Mesenchymal stem cell (in vitro differentiated cells and primary cell): ENCODE data around the gene KCTD12.
"Not testable (repeated sequence)": the region's sequence is repeated elsewhere in the genome, so short reads cannot be mapped to it uniquely, and the experiment has no call there.

ENCODE experiments used
- DNase-seq: peaks from one replicate; pipeline ENCODE4 v3.0.0-alpha.2; 2013
- H2AFZ ChIP-seq: one replicate; pipeline ENCODE4 v1.6.1; 2013; ENCODE audit warnings: low read depth, mild to moderate bottlenecking, control low read depth, inconsistent platforms, low read length, moderate library complexity
- H2AK5ac ChIP-seq: 2 replicates; pipeline ENCODE4 v1.6.1; 2013; ENCODE audit warnings: low read length, moderate library complexity, mild to moderate bottlenecking, inconsistent platforms; ENCODE audit not compliant: severe bottlenecking
- H2BK120ac ChIP-seq: one replicate; pipeline ENCODE4 v1.6.1; 2013; ENCODE audit warnings: low read depth, mild to moderate bottlenecking, inconsistent platforms, low read length, moderate library complexity
- H2BK12ac ChIP-seq, 2 experiments: one replicate each; pipeline ENCODE4 v1.6.1; 2013; ENCODE audit warnings: inconsistent platforms in 2 of 2, low read length in 2 of 2, mild to moderate bottlenecking in 2 of 2, moderate library complexity in 2 of 2, control low read depth in 1 of 2
- H2BK15ac ChIP-seq: one replicate; pipeline ENCODE4 v1.6.1; 2013; ENCODE audit warnings: mild to moderate bottlenecking, low read depth, inconsistent platforms; ENCODE audit not compliant: poor library complexity, severe bottlenecking
- H2BK5ac ChIP-seq: 2 replicates; pipeline ENCODE4 v1.6.1; 2013; ENCODE audit warnings: low read depth, mild to moderate bottlenecking, low read length, control low read depth, inconsistent platforms; ENCODE audit not compliant: poor library complexity, severe bottlenecking
- H3K14ac ChIP-seq, 2 experiments: one replicate each; pipeline ENCODE4 v1.6.1; 2013; ENCODE audit warnings: inconsistent platforms in 2 of 2, low read length in 2 of 2, control low read depth in 1 of 2, mild to moderate bottlenecking in 1 of 2, moderate library complexity in 1 of 2
- H3K18ac ChIP-seq, 2 experiments: one replicate each; pipeline ENCODE4 v1.6.1; 2013; ENCODE audit warnings: inconsistent platforms in 2 of 2, low read length in 2 of 2, control low read depth in 1 of 2, low read depth in 1 of 2, mild to moderate bottlenecking in 1 of 2
- H3K23ac ChIP-seq, 2 experiments: one replicate each; pipeline ENCODE4 v1.6.1; 2013; ENCODE audit warnings: inconsistent platforms in 2 of 2, low read length in 2 of 2, mild to moderate bottlenecking in 2 of 2, moderate library complexity in 2 of 2, control low read depth in 1 of 2
- H3K27ac ChIP-seq: 2 replicates; pipeline ENCODE4 v1.5.1; 2013; ENCODE audit warnings: mild to moderate bottlenecking, moderate library complexity, low read length, control low read depth, inconsistent platforms; ENCODE audit not compliant: poor library complexity, severe bottlenecking
- H3K27me3 ChIP-seq, 2 experiments: 2 replicates each; pipeline versions ENCODE4 v1.6.1 to v1.7.0; 2013; ENCODE audit warnings: low read length in 2 of 2, mild to moderate bottlenecking in 2 of 2, moderate library complexity in 2 of 2, control low read depth in 1 of 2, inconsistent platforms in 1 of 2; ENCODE audit not compliant: control insufficient read depth in 1 of 2, insufficient read depth in 1 of 2
- H3K36me3 ChIP-seq, 2 experiments: 2 replicates each; pipeline versions ENCODE4 v1.6.1 to v1.7.0; 2013; ENCODE audit warnings: low read length in 2 of 2, control low read depth in 1 of 2, inconsistent platforms in 1 of 2, low read depth in 1 of 2, mild to moderate bottlenecking in 1 of 2; ENCODE audit not compliant: insufficient read depth in 2 of 2, control insufficient read depth in 1 of 2
- H3K4ac ChIP-seq, 2 experiments: one replicate each; pipeline ENCODE4 v1.6.1; 2013; ENCODE audit warnings: inconsistent platforms in 2 of 2, low read length in 2 of 2, mild to moderate bottlenecking in 2 of 2, moderate library complexity in 2 of 2, control low read depth in 1 of 2, low read depth in 1 of 2
- H3K4me1 ChIP-seq: 2 replicates; pipeline ENCODE4 v1.6.1; 2013; ENCODE audit warnings: low read depth, low read length, control low read depth; ENCODE audit not compliant: control insufficient read depth, insufficient read depth
- H3K4me2 ChIP-seq: 2 replicates; pipeline ENCODE4 v1.6.1; 2013; ENCODE audit warnings: low read length, mild to moderate bottlenecking, inconsistent platforms; ENCODE audit not compliant: poor library complexity, severe bottlenecking
- H3K4me3 ChIP-seq, 2 experiments: 2 replicates each; pipeline versions ENCODE4 v1.5.1 to v1.7.0; 2013; ENCODE audit warnings: low read length in 2 of 2, mild to moderate bottlenecking in 2 of 2, control low read depth in 1 of 2, low read depth in 1 of 2; ENCODE audit not compliant: insufficient read depth in 1 of 2
- H3K79me1 ChIP-seq: replicated peaks from 2 replicates; pipeline ENCODE4 v1.6.1; 2013; ENCODE audit warnings: mild to moderate bottlenecking, control low read depth, low read length, inconsistent platforms; ENCODE audit not compliant: poor library complexity, severe bottlenecking
- H3K9ac ChIP-seq: 2 replicates; pipeline ENCODE4 v1.7.0; 2013; ENCODE audit warnings: mild to moderate bottlenecking, low read length, moderate library complexity
- H3K9me3 ChIP-seq: 2 replicates; pipeline ENCODE4 v1.7.0; 2013; ENCODE audit warnings: mild to moderate bottlenecking, low read length; ENCODE audit not compliant: control insufficient read depth
- H4K8ac ChIP-seq: one replicate; pipeline ENCODE4 v1.6.1; 2013; ENCODE audit warnings: inconsistent platforms, mild to moderate bottlenecking, low read length, moderate library complexity
- H4K91ac ChIP-seq: one replicate; pipeline ENCODE4 v1.6.1; 2013; ENCODE audit warnings: mild to moderate bottlenecking, low read length, inconsistent platforms
- WGBS: methylation state at CpG from one replicate; pipeline ENCODE4 v1.1.7; 2013; ENCODE audit warnings: mixed read lengths; 5-methylcytosine and 5-hydroxymethylcytosine counted together

Gene KCTD12

DNA sequence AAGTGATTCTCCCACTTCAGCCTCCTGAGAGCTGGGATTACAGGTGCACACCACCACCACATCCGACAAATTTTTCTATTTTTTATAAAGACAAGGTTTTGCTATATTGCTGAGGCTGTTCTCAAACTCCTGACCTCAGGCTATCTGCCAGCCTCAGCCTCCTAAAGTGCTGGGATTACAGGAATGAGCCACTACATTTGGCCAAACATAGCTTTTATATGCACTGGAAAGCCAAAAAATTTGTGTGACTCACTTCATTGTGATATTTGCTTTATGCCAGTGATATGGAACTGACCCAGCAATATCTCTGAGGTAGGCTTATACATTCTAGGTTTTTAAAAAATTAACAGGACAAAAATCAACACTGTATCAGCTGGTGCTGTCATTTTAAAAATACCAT, 35.3 kb upstream of the KCTD12 start:
- Histone ChIP-seq H3K27ac (no peak overlapping the region), H3K27me3 (peaks cover 0 to 6% of the 10 kb centered on the region in 2 experiments), H3K4ac (no peak overlapping the region), H3K9ac (no peak overlapping the region), H2BK5ac (no peak overlapping the region), H2BK15ac (no peak overlapping the region), H3K4me3 (no peak overlapping the region), H2AFZ (no peak overlapping the region), H3K23ac (no peak overlapping the region), H3K14ac (no peak overlapping the region), H4K8ac (no peak overlapping the region), H3K4me1 (no peaks in the 10 kb centered on the region), H3K9me3 (no peaks in the 10 kb centered on the region), H2AK5ac (no peak overlapping the region), H2BK12ac (no peak overlapping the region), H2BK120ac (no peak overlapping the region), H3K36me3 (no peaks in the 10 kb centered on the region), H3K79me1 (no peaks in the 10 kb centered on the region), H4K91ac (no peak overlapping the region), H3K4me2 (no peak overlapping the region), H3K18ac (no peak overlapping the region)
- WGBS, result no CpG with 5 or more reads among the region's 1 CpG
- no peak for DNase-seq

- H3K23ac ChIP-seq, H3K36me3 ChIP-seq, H3K4me2 ChIP-seq, H3K4me1 ChIP-seq, H3K27ac ChIP-seq, H3K27me3 ChIP-seq, H3K9me3 ChIP-seq, H3K79me1 ChIP-seq, H2AFZ ChIP-seq, H2BK120ac ChIP-seq, H4K91ac ChIP-seq, H3K4me3 ChIP-seq, H2BK5ac ChIP-seq, H2AK5ac ChIP-seq: not testable (repeated sequence)
- Histone ChIP-seq H3K18ac (peak overlapping the region; percentile 44 to 66), H2BK12ac (peak overlapping the region in 1 of 2 experiments; percentile 25), H3K9ac (peak overlapping the region; percentile 58), H3K4ac (peak overlapping the region; percentile 8 to 27), H4K8ac (peak overlapping the region; percentile 66), H2BK15ac (peak overlapping the region; percentile 84), H3K14ac (peak overlapping the region in 1 of 2 experiments; percentile 28)
- peak; percentile 73 for DNase-seq
- 73% methylated on average over 12 of the region's 12 CpGs for WGBS
Observed at GRCh38 chr13:76917755-76918481, 31.7 kb upstream of the KCTD12 start.

GRCh38 chr13:76917095-76917494, 30.9 kb upstream of the KCTD12 start:
- peak; percentile 34 for DNase-seq

DNA sequence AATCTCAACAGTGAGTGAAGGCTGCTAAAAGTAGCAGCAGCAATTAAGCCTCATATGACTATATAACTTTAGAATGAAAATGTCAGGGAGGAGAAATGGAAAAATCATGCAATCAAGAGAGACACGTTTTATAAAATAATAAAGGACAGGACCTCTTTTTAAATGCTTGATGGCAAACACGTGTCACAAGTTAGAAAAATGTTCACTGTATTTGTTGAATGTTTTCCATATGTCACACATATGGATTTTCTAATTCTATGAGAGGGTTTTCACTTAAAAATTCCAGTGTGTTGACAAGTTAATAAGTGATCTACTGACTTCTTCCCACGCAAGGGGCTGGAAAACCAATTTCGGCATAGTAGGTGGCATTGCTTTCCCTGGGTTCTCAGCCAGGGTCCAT, 27.7 kb upstream of the KCTD12 start:
- no peak overlapping the region for H3K23ac ChIP-seq
- no peak overlapping the region for H2BK120ac ChIP-seq
- DNase-seq, result no peak
- H3K36me3 ChIP-seq, result no peaks in the 10 kb centered on the region
- no peak overlapping the region for H4K8ac ChIP-seq
- no peak overlapping the region for H2AK5ac ChIP-seq
- no peaks in the 10 kb centered on the region for H3K9me3 ChIP-seq
- no peaks in the 10 kb centered on the region for H3K79me1 ChIP-seq
- no peak overlapping the region for H3K14ac ChIP-seq
- peaks cover 0 to 4% of the 10 kb centered on the region in 2 experiments for H3K27me3 ChIP-seq
- no peak overlapping the region for H2BK12ac ChIP-seq
- H3K9ac ChIP-seq, result no peak overlapping the region
- no peak overlapping the region for H3K4me2 ChIP-seq
- no peak overlapping the region for H2AFZ ChIP-seq
- H3K18ac ChIP-seq, result no peak overlapping the region
- H3K4me3 ChIP-seq, result no peak overlapping the region
- no peak overlapping the region for H4K91ac ChIP-seq
- no peak overlapping the region for H3K27ac ChIP-seq
- no peak overlapping the region for H3K4ac ChIP-seq
- peaks cover 3% of the 10 kb centered on the region for H3K4me1 ChIP-seq
- no peak overlapping the region for H2BK5ac ChIP-seq
- no peak overlapping the region for H2BK15ac ChIP-seq
- WGBS, result 92% methylated on average over 3 of the region's 4 CpGs

More at GRCh38 chr13:76917095-76917494, 30.9 kb upstream of the KCTD12 start:
- H4K8ac ChIP-seq, result peak overlapping the region; percentile 66
- no peak overlapping the region for H3K27ac ChIP-seq
- no peak overlapping the region for H4K91ac ChIP-seq
- no peak overlapping the region for H3K4me2 ChIP-seq
- H3K14ac ChIP-seq, result no peak overlapping the region
- H2AFZ ChIP-seq, result no peak overlapping the region
- H3K18ac ChIP-seq, result peak overlapping the region in 1 of 2 experiments; percentile 51
- H3K4me3 ChIP-seq, result no peak overlapping the region
- peak overlapping the region; percentile 58 for H3K9ac ChIP-seq
- H3K27me3 ChIP-seq, result peaks cover 0 to 4% of the 10 kb centered on the region in 2 experiments
- H3K36me3 ChIP-seq, result no peaks in the 10 kb centered on the region
- peaks cover 3% of the 10 kb centered on the region for H3K4me1 ChIP-seq
- 100% methylated on average over 1 of the region's 1 CpG for WGBS
- H2AK5ac ChIP-seq, result no peak overlapping the region
- no peak overlapping the region for H2BK12ac ChIP-seq
- no peak overlapping the region for H2BK120ac ChIP-seq
- no peak overlapping the region for H2BK5ac ChIP-seq
- no peaks in the 10 kb centered on the region for H3K9me3 ChIP-seq
- H2BK15ac ChIP-seq, result no peak overlapping the region
- no peak overlapping the region for H3K4ac ChIP-seq
- H3K79me1 ChIP-seq, result no peaks in the 10 kb centered on the region
- H3K23ac ChIP-seq, result no peak overlapping the region
